Measurements from ENCODE around the gene SOAT2.

Gene SOAT2

GRCh38 chr12:53102883-53103807, at the start of gene SOAT2:
SOAT2 (plus strand) TSS chr12:53103486; CDS start chr12:53103578, 92 bp downstream.
- Histone ChIP-seq H3K27ac (peak within 1 kb of the TSS in 7 of 21 experiments; percentile 19 to 59 (median 29)), H3K4me3 (no peak within 1 kb of the TSS)

GRCh38 chr12:53054112-53054878, 49.0 kb upstream of the SOAT2 start:
- peak overlapping the region; percentile 39 to 66 (median 50) for H3K4me3 ChIP-seq
- H3K27ac ChIP-seq: peak overlapping the region; percentile 9 to 95 (median 83)

GRCh38 chr12:53055471-53056266, 47.6 kb upstream of the SOAT2 start:
- H3K4me3 ChIP-seq: no peak overlapping the region
- peak overlapping the region in 3 of 21 experiments; percentile 15 to 95 (median 95) for H3K27ac ChIP-seq

GRCh38 chr12:53056296-53056695, 47.0 kb upstream of the SOAT2 start:
- H3K4me3 ChIP-seq: no peak overlapping the region
- no peak overlapping the region for H3K27ac ChIP-seq

GRCh38 chr12:53056901-53057300, 46.4 kb upstream of the SOAT2 start:
- Histone ChIP-seq H3K27ac (peak overlapping the region in 1 of 21 experiments; percentile 28), H3K4me3 (no peak overlapping the region)

- peak overlapping the region in 1 of 21 experiments; percentile 17 for H3K27ac ChIP-seq
- H3K4me3 ChIP-seq: no peak overlapping the region
These were observed 45.3 kb upstream of the SOAT2 start for GRCh38 chr12:53057816-53058500.

GRCh38 chr12:53058674-53059433, 44.4 kb upstream of the SOAT2 start:
- Histone ChIP-seq H3K4me3 (no peak overlapping the region), H3K27ac (peak overlapping the region in 4 of 21 experiments; percentile 2 to 39 (median 26))

- peak overlapping the region in 5 of 21 experiments; percentile 1 to 65 (median 36) for H3K27ac ChIP-seq
- H3K4me3 ChIP-seq: no peak overlapping the region
These were observed 43.7 kb upstream of the SOAT2 start for GRCh38 chr12:53059434-53060063.

GRCh38 chr12:53060064-53060720, 43.1 kb upstream of the SOAT2 start:
- Histone ChIP-seq H3K27ac (peak overlapping the region in 7 of 21 experiments; percentile 15 to 76 (median 66)), H3K4me3 (no peak overlapping the region)

GRCh38 chr12:53060721-53061276, 42.5 kb upstream of the SOAT2 start:
- Histone ChIP-seq H3K4me3 (no peak overlapping the region), H3K27ac (peak overlapping the region in 7 of 21 experiments; percentile 15 to 76 (median 66))

- Histone ChIP-seq H3K4me3 (no peak overlapping the region), H3K27ac (peak overlapping the region in 7 of 21 experiments; percentile 3 to 76 (median 47))
These were observed 41.8 kb upstream of the SOAT2 start for GRCh38 chr12:53061404-53062010.

- Histone ChIP-seq H3K27ac (peak overlapping the region in 9 of 21 experiments; percentile 5 to 76 (median 36)), H3K4me3 (no peak overlapping the region)
These were observed 41.0 kb upstream of the SOAT2 start for GRCh38 chr12:53062011-53062961.

- Histone ChIP-seq H3K27ac (peak overlapping the region in 5 of 21 experiments; percentile 17 to 68 (median 33)), H3K4me3 (no peak overlapping the region)
These were observed 40.1 kb upstream of the SOAT2 start for GRCh38 chr12:53062977-53063707.

GRCh38 chr12:53063708-53064612, 39.3 kb upstream of the SOAT2 start:
- no peak overlapping the region for H3K4me3 ChIP-seq
- H3K27ac ChIP-seq: peak overlapping the region in 6 of 21 experiments; percentile 11 to 65 (median 28)
